GM21723 (cell line): ENCODE results near the gene ELMO2.

ENCODE experiments used
- ATAC-seq: cut with Tn5 transposase; IDR thresholded peaks from one replicate; pipeline ENCODE4 v1.9.1; 2021; ENCODE audit warnings: mild to moderate bottlenecking, moderate library complexity; ENCODE audit not compliant: unreplicated experiment

The ELMO2 gene

DNA sequence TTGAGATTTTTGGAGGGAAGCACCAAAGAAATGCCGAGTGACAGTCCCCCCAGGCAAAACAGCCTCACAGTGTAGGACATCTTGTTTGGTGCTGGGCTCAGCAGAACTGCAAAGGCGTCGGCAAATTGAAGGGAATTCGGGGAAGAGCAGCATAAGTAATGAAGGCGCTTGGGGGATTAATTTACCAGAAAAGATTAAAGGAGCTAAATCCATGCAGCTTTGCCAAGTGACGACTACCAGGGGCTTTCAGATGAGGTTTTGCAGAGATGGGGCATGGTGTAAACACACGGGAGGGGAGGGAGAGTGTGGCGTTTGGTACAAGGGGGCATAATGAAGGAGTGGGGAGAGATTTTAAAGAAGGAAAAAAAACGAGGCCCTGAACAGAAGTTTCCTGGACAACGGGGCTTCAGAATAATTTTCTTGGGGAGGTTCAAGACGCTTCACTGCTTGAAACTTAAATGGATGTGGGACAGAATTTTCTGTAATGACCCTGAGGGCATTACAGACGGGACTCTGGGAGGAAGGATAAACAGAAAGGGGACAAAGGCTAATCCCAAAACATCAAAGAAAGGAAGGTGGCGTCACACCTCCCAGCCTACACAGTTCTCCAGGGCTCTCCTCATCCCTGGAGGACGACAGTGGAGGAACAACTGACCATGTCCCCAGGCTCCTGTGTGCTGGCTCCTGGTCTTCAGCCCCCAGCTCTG, 52.8 kb downstream of the ELMO2 start:
- ATAC-seq: no peak

- no peak for ATAC-seq
Observed at GRCh38 chr20:46352370-46352938, 54.0 kb downstream of the ELMO2 start.

- no peak for ATAC-seq
Observed at GRCh38 chr20:46351357-46352058, 54.9 kb downstream of the ELMO2 start.

- ATAC-seq: no peak
Observed at GRCh38 chr20:46350986-46351267, 55.5 kb downstream of the ELMO2 start.

GRCh38 chr20:46350201-46350985, 56.0 kb downstream of the ELMO2 start:
- no peak for ATAC-seq

DNA sequence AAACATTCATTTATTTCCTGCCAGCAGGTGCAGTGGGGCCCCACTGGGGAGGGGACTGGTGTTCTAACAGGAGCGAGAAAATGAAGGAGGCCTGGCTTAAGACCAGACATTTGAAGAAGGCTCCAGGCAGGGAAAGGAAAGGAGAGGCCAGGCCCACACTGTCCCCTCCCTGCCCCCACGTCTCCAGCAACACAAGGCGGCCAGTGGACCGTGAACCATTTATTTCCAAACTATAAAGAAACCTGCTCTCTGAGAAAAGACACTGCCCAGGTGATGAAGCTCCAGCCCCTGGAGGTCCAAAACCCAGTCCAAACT, 56.7 kb downstream of the ELMO2 start:
- no peak for ATAC-seq

GRCh38 chr20:46349035-46349741, 57.2 kb downstream of the ELMO2 start:
- ATAC-seq: no peak

- ATAC-seq: no peak
Observed at GRCh38 chr20:46347841-46348803, 58.3 kb downstream of the ELMO2 start.

- no peak for ATAC-seq
Observed at GRCh38 chr20:46346770-46347169, 59.6 kb downstream of the ELMO2 start.

- no peak for ATAC-seq
Observed at GRCh38 chr20:46344488-46345162, 61.8 kb downstream of the ELMO2 start.

- no peak for ATAC-seq
Observed at GRCh38 chr20:46343975-46344357, 62.4 kb downstream of the ELMO2 start.

DNA sequence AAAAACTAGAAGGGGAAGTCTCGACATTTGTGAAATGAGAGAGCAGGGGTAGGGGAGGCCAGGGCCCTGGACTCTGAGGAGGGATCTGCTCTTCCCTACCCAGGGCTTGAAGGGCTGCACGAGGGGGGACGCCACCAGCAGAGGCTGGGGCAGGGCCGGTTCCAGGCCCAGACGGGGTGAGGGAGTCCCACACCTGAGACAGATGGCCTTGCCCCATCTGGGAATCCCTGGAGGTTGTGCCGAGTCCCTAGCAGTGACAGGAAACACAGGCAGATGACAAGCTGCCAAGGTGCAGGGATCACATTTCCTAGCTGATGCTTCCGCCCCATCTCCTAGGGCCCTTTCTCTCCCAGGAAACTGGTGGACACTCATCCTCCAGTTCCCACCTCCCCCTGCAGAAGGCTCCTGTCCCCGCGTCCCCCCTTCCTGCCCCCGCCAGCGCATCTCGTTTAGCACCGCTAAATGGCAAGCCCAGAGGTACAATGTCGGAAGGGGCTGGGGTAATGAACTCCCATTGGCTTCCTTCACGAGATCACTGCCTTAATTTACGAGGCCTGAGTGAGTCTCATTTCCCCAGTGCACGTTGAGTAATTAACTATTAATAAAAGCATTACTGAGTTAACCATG, 63.0 kb downstream of the ELMO2 start:
- ATAC-seq: no peak

- ATAC-seq: no peak
Observed at GRCh38 chr20:46342451-46343347, 63.7 kb downstream of the ELMO2 start.

DNA sequence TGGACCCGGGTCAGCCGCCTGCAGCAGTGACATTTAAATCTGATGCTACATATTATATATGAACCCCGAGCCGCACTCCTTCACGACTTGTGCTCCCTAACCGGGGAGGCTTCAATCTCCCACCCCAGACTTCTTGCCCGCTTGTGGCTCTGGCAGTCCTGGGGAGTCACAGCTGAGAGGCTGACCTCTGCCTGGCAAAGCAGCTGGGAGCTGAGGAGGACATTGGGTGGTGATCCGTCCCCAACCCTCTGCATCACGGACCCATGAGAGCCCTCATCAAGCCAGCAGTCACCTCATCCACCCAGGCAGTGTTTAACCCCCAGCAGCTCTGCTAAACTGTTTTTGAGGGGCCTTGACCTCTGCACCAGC, 64.4 kb downstream of the ELMO2 start:
- no peak for ATAC-seq

DNA sequence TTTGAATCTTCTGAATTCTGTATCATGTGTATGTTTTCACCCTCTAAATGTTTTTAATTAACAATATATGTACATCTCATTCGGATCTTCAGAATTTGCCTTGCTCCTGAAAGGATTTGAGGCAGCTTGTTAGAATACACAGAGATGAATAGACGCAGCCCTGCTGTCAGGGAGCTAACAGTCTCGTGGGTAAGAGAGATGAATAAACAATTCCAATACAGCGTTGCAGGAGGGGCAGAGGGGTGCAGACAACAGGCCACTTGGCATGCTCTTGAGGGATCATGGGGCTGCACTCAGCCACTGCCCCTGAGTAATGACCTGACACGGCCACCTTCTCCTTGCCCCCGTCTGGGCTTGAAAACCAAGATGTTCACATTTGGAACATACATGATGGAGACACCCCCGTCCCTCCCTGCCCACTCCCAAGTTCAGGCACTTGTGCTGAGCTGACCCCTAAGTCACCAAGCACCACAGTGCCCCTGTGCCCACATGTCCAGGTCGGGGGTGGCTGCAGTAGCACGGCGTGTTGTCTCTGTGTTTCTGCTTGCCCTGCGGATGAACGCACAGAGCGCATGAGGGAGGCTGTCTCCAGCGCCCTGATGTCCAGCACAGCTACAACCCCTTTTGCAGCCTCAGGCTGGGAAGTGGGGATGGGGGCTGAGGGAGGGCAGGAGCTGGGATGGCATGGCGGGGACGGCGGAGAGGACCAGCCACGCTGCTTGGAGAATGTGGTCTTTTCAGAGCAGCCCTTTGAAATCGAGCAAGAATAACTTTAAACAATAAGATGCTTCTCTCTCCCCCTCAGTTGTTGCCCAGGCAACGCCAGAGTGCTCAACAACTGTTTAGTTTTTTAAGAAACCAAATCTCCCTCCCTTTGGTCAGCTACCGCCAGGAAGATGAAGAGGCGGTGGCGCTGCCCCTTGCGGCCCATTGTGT, 65.1 kb downstream of the ELMO2 start:
- no peak for ATAC-seq

GRCh38 chr20:46339037-46339436, 67.4 kb downstream of the ELMO2 start:
- no peak for ATAC-seq

DNA sequence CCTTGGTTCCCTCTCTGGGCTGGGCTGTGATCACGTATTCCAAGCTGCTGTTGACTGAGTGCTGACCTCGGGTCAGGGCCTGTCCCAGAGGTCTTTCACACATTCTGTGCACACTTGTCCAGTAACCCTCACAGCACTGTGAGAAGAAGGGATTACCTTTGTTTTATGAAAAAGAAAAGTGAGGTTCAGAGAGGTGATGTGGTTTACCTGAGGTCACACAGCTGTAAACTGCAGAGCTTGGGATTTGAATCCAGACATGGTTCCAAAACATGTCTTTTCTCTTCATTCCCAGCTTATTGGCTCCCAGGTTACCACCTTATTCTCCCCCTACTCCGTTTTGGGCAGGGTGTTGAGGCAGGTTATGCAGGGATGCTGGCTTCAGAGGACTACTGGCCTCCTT, 69.7 kb downstream of the ELMO2 start:
- ATAC-seq: no peak
